Fibroblast of lung (primary cell): ENCODE data around the gene SLX4. TPM values are rescaled to one million over a fixed set of nuclear protein-coding genes. Genes with fewer than 3 reads are reported as not detected.

Experiments
- DNase-seq, 2 donors: peaks; one replicate each; pipeline versions ENCODE4 v3.0.0 to v3.0.0-alpha.2; 2010; ENCODE audit warnings: low read depth in 2 of 2
- H2AFZ ChIP-seq: 2 replicates; pipeline ENCODE4 v1.5.1; 2012; ENCODE audit warnings: low read length, control low read depth, inconsistent platforms
- H3K27ac ChIP-seq: 2 replicates; pipeline ENCODE4 v1.5.1; 2011; ENCODE audit warnings: low read length, control low read depth; ENCODE audit not compliant: insufficient read depth
- H3K27me3 ChIP-seq: 2 replicates; pipeline ENCODE4 v1.5.1; 2011; ENCODE audit warnings: mild to moderate bottlenecking, low read length; ENCODE audit not compliant: control insufficient read depth, insufficient read depth
- H3K36me3 ChIP-seq: 2 replicates; pipeline ENCODE4 v1.5.1; 2011; ENCODE audit warnings: low read length; ENCODE audit not compliant: control insufficient read depth, insufficient read depth
- H3K4me1 ChIP-seq: 2 replicates; pipeline ENCODE4 v1.5.1; 2011; ENCODE audit warnings: low read length; ENCODE audit not compliant: control insufficient read depth, insufficient read depth; ENCODE audit errors: extremely low read depth
- H3K4me2 ChIP-seq: 2 replicates; pipeline ENCODE4 v1.5.1; 2011; ENCODE audit warnings: low read length, control low read depth; ENCODE audit not compliant: insufficient read depth; ENCODE audit errors: extremely low read depth
- H3K4me3 ChIP-seq, 4 experiments: fragments of 200-600 bp in 1 of 4; sonication (generic) in 1 of 4; replicated peaks in 1 of 4; 2 replicates each; pipeline ENCODE4 v1.5.1; 2011 to 2016; ENCODE audit warnings: low read length in 4 of 4, low read depth in 3 of 4, mild to moderate bottlenecking in 3 of 4, control low read depth in 2 of 4, inconsistent platforms in 1 of 4, mixed read lengths in 1 of 4; ENCODE audit not compliant: insufficient read depth in 1 of 4; ENCODE audit errors: control extremely low read depth in 1 of 4
- H3K79me2 ChIP-seq: 2 replicates; pipeline ENCODE4 v1.5.1; 2012; ENCODE audit warnings: mild to moderate bottlenecking, low read length, inconsistent platforms; ENCODE audit not compliant: control insufficient read depth, insufficient read depth
- H3K9ac ChIP-seq: 2 replicates; pipeline ENCODE4 v1.5.1; 2011; ENCODE audit warnings: mild to moderate bottlenecking, low read length, control low read depth; ENCODE audit not compliant: insufficient read depth
- H3K9me3 ChIP-seq: 2 replicates; pipeline ENCODE4 v1.5.1; 2012; ENCODE audit warnings: low read depth, low read length; ENCODE audit not compliant: control insufficient read depth, insufficient read depth
- H4K20me1 ChIP-seq: 2 replicates; pipeline ENCODE4 v1.5.1; 2011; ENCODE audit warnings: low read length; ENCODE audit not compliant: control insufficient read depth, insufficient read depth; ENCODE audit errors: extremely low read depth
- EZH2 ChIP-seq: IDR thresholded peaks from 2 replicates; pipeline ENCODE4 v1.5.1; 2012; ENCODE audit warnings: low read length, control low read depth, mild to moderate bottlenecking; ENCODE audit errors: missing control alignments
- polyA plus RNA-seq, 2 donors: library from polyadenylated mRNA; depleted of rRNA in 1 of 2; stranded (reverse) in 1 of 2; unstranded in 1 of 2; fragments of >200 nt; gene quantifications; 2 replicates each; pipeline ENCODE4 v1.2.1, GENCODE V29; 2011 to 2012; ENCODE audit warnings: missing spikeins in 1 of 2
- total RNA-seq: library from RNA; depleted of rRNA; stranded (reverse); fragments of >200 nt; gene quantifications from 2 replicates; pipeline ENCODE4 v1.2.1, GENCODE V29; 2014
- TF ChIP-seq, protein P1 (sequence below), 2 donors: IDR thresholded peaks in 1 of 2; conservative IDR thresholded peaks in 1 of 2; 1 replicate in 1 of 2; 2 replicates in 1 of 2; pipeline ENCODE4 v1.5.1; 2011 to 2012; ENCODE audit warnings: low read length in 2 of 2, control low read depth in 1 of 2, inconsistent platforms in 1 of 2, low read depth in 1 of 2, mild to moderate bottlenecking in 1 of 2

The SLX4 gene
- total and polyA plus RNA-seq, 2 donors (not counting 1 experiment from before 2014, with no cell fraction given): 0.81 to 4.0 TPM

GRCh38 chr16:3642397-3643094 is 31.1 kb upstream of the SLX4 start:
- no peak overlapping the region for H2AFZ ChIP-seq
- no peak overlapping the region for H3K27ac ChIP-seq
- H3K4me3 ChIP-seq: no peak overlapping the region
- no peaks in the 10 kb centered on the region for H3K4me1 ChIP-seq
- no peak overlapping the region for H3K9ac ChIP-seq
- DNase-seq: peak in 1 of 2 donors; percentile 55
- H3K36me3 ChIP-seq: peaks cover 5% of the 10 kb centered on the region
- no peaks in the 10 kb centered on the region for H3K9me3 ChIP-seq
- no peaks in the 10 kb centered on the region for H3K79me2 ChIP-seq
- no peak for TF ChIP-seq EZH2
- TF ChIP-seq, protein P1, sequence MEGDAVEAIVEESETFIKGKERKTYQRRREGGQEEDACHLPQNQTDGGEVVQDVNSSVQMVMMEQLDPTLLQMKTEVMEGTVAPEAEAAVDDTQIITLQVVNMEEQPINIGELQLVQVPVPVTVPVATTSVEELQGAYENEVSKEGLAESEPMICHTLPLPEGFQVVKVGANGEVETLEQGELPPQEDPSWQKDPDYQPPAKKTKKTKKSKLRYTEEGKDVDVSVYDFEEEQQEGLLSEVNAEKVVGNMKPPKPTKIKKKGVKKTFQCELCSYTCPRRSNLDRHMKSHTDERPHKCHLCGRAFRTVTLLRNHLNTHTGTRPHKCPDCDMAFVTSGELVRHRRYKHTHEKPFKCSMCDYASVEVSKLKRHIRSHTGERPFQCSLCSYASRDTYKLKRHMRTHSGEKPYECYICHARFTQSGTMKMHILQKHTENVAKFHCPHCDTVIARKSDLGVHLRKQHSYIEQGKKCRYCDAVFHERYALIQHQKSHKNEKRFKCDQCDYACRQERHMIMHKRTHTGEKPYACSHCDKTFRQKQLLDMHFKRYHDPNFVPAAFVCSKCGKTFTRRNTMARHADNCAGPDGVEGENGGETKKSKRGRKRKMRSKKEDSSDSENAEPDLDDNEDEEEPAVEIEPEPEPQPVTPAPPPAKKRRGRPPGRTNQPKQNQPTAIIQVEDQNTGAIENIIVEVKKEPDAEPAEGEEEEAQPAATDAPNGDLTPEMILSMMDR (conservative IDR thresholded peaks at IDR 0.05 in 1 of 2, IDR thresholded peaks at IDR 0.05 in 1 of 2; ENCODE audit: low read depth in 1 of 2, low read length in 2 of 2): no peak
- no peak overlapping the region for H3K4me2 ChIP-seq
- H4K20me1 ChIP-seq: no peaks in the 10 kb centered on the region
- H3K27me3 ChIP-seq: no peaks in the 10 kb centered on the region

DNA sequence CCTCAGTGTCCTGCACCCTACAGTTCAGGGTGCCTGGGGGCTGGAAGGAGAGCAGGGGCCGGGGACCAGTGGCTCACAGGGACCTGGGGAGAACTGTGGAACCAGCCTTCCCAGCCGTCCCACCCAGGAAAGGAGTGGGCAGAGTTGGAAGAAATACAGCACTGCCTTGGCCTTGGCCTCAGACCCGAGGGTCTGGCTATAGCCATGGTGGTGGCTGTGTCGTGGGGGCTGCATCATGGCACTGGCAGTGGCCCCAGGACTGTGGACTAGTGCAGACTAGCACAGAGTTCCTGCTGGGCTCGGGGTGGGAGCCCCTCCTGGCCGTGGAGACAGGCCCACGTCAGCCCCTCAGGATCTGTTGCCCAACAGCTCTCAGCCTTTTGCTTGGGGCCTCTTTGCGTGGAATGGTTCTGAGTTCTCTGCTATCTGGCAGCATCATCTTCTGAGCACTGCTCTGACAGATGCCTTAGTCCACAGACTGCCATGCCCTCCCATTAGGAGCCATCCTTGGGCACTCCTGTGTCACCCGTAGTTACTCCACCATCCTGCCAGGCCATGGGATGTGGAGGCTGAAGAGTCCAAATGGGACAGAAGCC is 30.5 kb upstream of the SLX4 start:
- no peak overlapping the region for H3K9ac ChIP-seq
- H3K9me3 ChIP-seq: no peaks in the 10 kb centered on the region
- no peak for DNase-seq
- no peaks in the 10 kb centered on the region for H3K27me3 ChIP-seq
- H3K79me2 ChIP-seq: no peaks in the 10 kb centered on the region
- no peak overlapping the region for H3K27ac ChIP-seq
- H2AFZ ChIP-seq: no peak overlapping the region
- H3K36me3 ChIP-seq: peaks cover 5% of the 10 kb centered on the region
- no peaks in the 10 kb centered on the region for H3K4me1 ChIP-seq
- TF ChIP-seq EZH2: no peak
- TF ChIP-seq, protein P1 (conservative IDR thresholded peaks at IDR 0.05 in 1 of 2, IDR thresholded peaks at IDR 0.05 in 1 of 2; ENCODE audit: low read depth in 1 of 2, low read length in 2 of 2): no peak
- H4K20me1 ChIP-seq: no peaks in the 10 kb centered on the region
- no peak overlapping the region for H3K4me3 ChIP-seq
- no peak overlapping the region for H3K4me2 ChIP-seq

DNA sequence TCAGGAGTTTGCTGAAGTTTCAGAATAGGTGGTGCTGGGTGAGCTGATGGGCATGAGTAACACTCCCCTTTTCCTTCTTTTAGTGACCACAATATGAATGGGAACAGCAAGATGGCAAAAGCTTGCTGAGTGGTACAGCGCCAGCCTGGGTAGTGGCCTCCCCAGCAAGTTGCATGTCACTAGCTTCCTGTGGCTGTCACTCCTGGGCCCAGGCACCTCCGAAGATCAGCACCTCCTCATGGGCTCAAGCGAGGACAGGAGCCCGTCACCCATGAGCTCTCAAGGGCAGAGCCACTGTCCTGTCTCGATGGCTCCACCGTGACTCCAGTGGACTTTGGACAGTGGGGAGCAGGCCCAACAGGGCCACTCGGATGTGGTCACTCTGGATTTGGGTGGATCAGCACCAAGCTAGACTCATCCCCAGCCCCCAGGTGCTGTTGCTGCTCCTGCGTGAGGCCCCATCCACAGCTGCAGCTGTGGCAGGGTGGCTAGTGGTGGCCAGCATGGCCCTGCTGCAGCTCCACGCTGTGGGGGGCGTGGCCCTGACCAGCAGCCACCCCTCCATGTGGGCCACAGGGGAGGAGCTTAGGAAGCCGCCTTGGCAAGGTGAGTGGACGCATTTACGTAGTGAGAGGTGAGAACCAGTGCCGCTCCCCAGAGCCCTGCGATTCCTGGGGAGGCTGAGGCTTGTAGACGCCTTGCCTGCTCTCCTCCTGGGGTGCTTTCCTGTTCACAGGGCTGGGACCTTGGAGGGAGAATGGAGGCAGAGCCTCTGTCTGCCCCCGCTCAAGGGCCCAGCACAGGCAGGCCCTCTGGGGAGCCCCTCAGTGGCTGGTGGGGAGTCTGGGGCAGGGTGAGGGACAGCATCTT is 29.5 kb upstream of the SLX4 start:
- TF ChIP-seq EZH2: no peak
- TF ChIP-seq, protein P1 (conservative IDR thresholded peaks at IDR 0.05 in 1 of 2, IDR thresholded peaks at IDR 0.05 in 1 of 2; ENCODE audit: low read depth in 1 of 2, low read length in 2 of 2): no peak
- Histone ChIP-seq H3K4me1 (no peaks in the 10 kb centered on the region), H3K9ac (no peak overlapping the region), H3K4me2 (no peak overlapping the region), H3K27ac (no peak overlapping the region), H3K9me3 (no peaks in the 10 kb centered on the region), H2AFZ (no peak overlapping the region), H3K79me2 (no peaks in the 10 kb centered on the region), H3K36me3 (peaks cover 5% of the 10 kb centered on the region), H4K20me1 (no peaks in the 10 kb centered on the region), H3K27me3 (no peaks in the 10 kb centered on the region), H3K4me3 (no peak overlapping the region)
- no peak for DNase-seq
